Calu3 (cell line): ENCODE results near the gene CASP2. TPM values are rescaled to one million over a fixed set of nuclear protein-coding genes. Genes with fewer than 3 reads are reported as not detected.

ENCODE experiments used
- BruUV-seq: library from RNA; stranded (reverse); fragments of 400-500 nt; replicated peaks from 2 replicates; lab custom pipeline; 2021; lab: Mats Ljungman, UMichigan
- CTCF ChIA-PET: fragments of 300-600 bp; sonication (Branson Sonifier 250); formaldehyde crosslinking; loops from one replicate; lab custom pipeline; 2022; ENCODE audit warnings: antibody characterized with exemption; lab: Charles Lee
- DNase-seq: peaks from one replicate; pipeline ENCODE4 v3.0.0; 2022
- H3K27ac Mint-ChIP-seq: one replicate; pipeline ENCODE4 v1.8.0; 2022; ENCODE audit warnings: mixed read lengths; ENCODE audit not compliant: unreplicated experiment
- H3K27me3 Mint-ChIP-seq: one replicate; pipeline ENCODE4 v1.8.0; 2022; ENCODE audit warnings: mixed read lengths; ENCODE audit not compliant: unreplicated experiment
- H3K36me3 Mint-ChIP-seq: one replicate; pipeline ENCODE4 v1.8.0; 2022; ENCODE audit warnings: mild to moderate bottlenecking, moderate library complexity, mixed read lengths; ENCODE audit not compliant: insufficient read depth, unreplicated experiment
- H3K4me1 Mint-ChIP-seq: one replicate; pipeline ENCODE4 v1.8.0; 2022; ENCODE audit warnings: mild to moderate bottlenecking, low read depth, mixed read lengths; ENCODE audit not compliant: unreplicated experiment
- H3K4me3 Mint-ChIP-seq: one replicate; pipeline ENCODE4 v1.8.0; 2022; ENCODE audit warnings: mild to moderate bottlenecking, low read depth, moderate library complexity, mixed read lengths; ENCODE audit not compliant: unreplicated experiment
- H3K9me3 Mint-ChIP-seq: one replicate; pipeline ENCODE4 v1.8.0; 2022; ENCODE audit warnings: low read depth, mixed read lengths; ENCODE audit not compliant: unreplicated experiment
- intact Hi-C: fragments of 100-400 bp; cut with micrococcal nuclease; formaldehyde crosslinking; loops from one replicate; pipeline ENCODE4 v1.10.0; 2022; ENCODE audit not compliant: unreplicated experiment
- total RNA-seq: library from RNA; stranded (reverse); gene quantifications from 2 replicates; pipeline ENCODE4 v1.2.3, GENCODE V29; 2022
- TF ChIP-seq, protein P1 (sequence below): fragments of 200-600 bp; IDR thresholded peaks from one replicate; pipeline ENCODE4 v1.8.0; 2022; ENCODE audit warnings: antibody characterized with exemption; ENCODE audit not compliant: unreplicated experiment

The CASP2 gene
- total RNA-seq, 1 experiment from 2014 or later: 51.3 TPM

DNA sequence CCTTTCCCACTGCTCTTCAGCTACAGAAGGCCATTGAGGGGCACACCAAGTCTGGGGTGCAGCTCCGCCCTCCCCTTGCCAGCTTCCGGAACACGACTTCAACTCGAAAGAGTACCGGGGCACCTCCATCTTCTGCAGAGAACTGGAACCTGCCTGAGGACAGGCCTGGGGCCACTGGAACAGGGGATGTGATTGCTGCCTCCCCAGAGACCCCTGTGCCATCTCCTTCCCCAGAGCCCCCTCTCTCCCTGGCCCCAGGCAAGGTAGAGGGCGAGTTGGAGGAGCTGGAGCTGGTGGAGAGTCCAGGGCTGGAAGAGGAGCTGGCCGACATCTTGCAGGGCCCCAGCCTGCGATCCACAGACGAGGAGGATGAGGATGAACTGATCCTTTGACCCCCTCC is 63.4 kb downstream of the CASP2 start:
- CTCF ChIA-PET: no interaction called here
- H3K27ac Mint-ChIP-seq: no peak overlapping the region
- no peaks in the 10 kb centered on the region for H3K36me3 Mint-ChIP-seq

DNA sequence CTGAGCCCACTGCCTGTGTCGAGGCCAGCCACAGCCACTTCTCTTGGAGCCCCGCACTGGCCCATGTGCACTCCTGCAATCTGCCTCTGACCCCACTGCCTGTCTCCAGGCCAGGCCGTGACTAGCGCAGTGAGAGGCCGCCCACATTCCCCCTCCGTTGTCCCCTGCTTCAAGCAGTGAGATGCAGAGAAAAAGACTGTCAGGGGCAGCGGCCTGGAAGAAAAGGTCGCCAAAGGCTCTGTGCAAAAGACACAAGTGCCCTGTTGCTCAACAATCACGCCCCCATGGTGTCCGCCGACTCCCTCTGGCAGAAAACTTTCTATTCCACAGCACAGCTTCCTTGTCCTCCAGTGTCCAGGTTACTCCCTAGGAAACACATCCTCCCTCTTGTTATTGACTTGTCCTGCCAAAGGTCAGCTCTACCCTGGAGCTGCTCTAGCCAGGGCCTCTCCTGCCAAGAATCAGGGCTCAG is 64.4 kb downstream of the CASP2 start:
- Mint-ChIP-seq H3K36me3 (no peaks in the 10 kb centered on the region), H3K4me3 (no peak overlapping the region), H3K4me1 (no peaks in the 10 kb centered on the region), H3K27me3 (peaks cover 71% of the 10 kb centered on the region), H3K9me3 (no peaks in the 10 kb centered on the region), H3K27ac (no peak overlapping the region)
- intact Hi-C loops: no loop called here
- no peak for DNase-seq
- BruUV-seq: no TSS peak
- CTCF ChIA-PET: no interaction called here
- TF ChIP-seq, protein P1, sequence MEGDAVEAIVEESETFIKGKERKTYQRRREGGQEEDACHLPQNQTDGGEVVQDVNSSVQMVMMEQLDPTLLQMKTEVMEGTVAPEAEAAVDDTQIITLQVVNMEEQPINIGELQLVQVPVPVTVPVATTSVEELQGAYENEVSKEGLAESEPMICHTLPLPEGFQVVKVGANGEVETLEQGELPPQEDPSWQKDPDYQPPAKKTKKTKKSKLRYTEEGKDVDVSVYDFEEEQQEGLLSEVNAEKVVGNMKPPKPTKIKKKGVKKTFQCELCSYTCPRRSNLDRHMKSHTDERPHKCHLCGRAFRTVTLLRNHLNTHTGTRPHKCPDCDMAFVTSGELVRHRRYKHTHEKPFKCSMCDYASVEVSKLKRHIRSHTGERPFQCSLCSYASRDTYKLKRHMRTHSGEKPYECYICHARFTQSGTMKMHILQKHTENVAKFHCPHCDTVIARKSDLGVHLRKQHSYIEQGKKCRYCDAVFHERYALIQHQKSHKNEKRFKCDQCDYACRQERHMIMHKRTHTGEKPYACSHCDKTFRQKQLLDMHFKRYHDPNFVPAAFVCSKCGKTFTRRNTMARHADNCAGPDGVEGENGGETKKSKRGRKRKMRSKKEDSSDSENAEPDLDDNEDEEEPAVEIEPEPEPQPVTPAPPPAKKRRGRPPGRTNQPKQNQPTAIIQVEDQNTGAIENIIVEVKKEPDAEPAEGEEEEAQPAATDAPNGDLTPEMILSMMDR: no peak

More for the DNA sequence above, 63.4 kb downstream of the CASP2 start:
- TF ChIP-seq, protein P1: no peak
- Mint-ChIP-seq H3K4me3 (no peak overlapping the region), H3K9me3 (no peaks in the 10 kb centered on the region), H3K4me1 (no peaks in the 10 kb centered on the region), H3K27me3 (peaks cover 77% of the 10 kb centered on the region)
- intact Hi-C loops: no loop called here
- DNase-seq: no peak
- no TSS peak for BruUV-seq

DNA sequence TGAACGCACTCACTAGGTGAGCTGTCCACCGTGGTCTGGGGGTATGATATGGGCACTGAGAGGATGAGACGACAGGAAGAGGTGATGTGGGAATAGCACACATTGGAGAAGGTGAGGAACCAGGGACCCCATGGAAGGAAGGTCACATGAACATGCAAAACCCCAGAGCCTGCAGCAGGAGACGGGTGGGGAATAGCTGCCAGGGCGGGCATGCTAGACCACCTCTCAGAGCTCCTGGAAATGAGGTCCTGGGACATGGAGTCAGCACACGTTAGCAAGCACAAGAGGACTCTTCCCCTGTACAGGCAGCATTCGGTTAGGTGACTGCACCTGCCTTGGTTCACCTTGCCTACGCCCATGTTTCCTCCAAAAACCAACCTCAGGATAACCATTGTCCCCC is 66.2 kb downstream of the CASP2 start:
- intact Hi-C loops: no loop called here
- DNase-seq: no peak
- Mint-ChIP-seq H3K27me3 (peaks cover 71% of the 10 kb centered on the region), H3K4me1 (no peaks in the 10 kb centered on the region), H3K9me3 (no peaks in the 10 kb centered on the region), H3K4me3 (no peak overlapping the region), H3K27ac (no peak overlapping the region), H3K36me3 (no peaks in the 10 kb centered on the region)
- BruUV-seq: no TSS peak
- CTCF ChIA-PET: interaction anchor here (1.4 kb wide), 1 partner anchor 9 kb away, joined by 5 read pairs; no protein-coding TSS in a partner anchor
- TF ChIP-seq, protein P1: no peak

DNA sequence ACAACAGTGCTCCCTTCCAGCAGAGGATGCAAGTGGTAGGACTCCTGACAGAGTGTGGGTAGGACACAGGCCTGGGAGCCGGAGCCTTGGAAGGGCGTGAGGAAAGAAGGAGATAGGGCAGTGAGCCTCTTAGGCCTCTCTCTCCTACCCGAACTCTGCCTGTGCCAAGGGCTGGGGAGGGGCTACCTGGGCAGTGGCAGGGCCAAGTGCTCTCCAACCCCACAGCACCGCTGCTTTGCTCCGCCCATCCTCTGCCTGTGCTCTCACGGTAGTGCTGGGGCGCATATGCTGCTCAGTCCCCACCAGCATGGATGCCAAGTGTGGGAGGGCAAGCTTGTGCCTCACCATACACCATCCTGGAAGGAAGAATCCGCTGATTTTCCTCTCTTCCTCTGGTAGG is 66.8 kb downstream of the CASP2 start:
- no peak overlapping the region for H3K27ac Mint-ChIP-seq
- H3K36me3 Mint-ChIP-seq: no peaks in the 10 kb centered on the region
- TF ChIP-seq, protein P1: no peak

More for the DNA sequence above, 66.8 kb downstream of the CASP2 start:
- no peak for DNase-seq
- intact Hi-C loops: no loop called here
- Mint-ChIP-seq H3K9me3 (no peaks in the 10 kb centered on the region), H3K4me3 (no peak overlapping the region), H3K27me3 (peaks cover 71% of the 10 kb centered on the region), H3K4me1 (no peaks in the 10 kb centered on the region)
- CTCF ChIA-PET: interaction anchor here (1.1 to 1.4 kb wide), 2 partner anchors 10 to 33 kb away, joined by 3 to 5 read pairs; no protein-coding TSS in a partner anchor
- BruUV-seq: no TSS peak
